UCSD-AML1 (cell line): Measurements from ENCODE around the gene RNF227.

Experiments used
- DNase-seq: peaks from one replicate; lab custom pipeline; 2025; ENCODE audit not compliant: unreplicated experiment; lab: John Stamatoyannopoulos, UW

The RNF227 gene

DNA sequence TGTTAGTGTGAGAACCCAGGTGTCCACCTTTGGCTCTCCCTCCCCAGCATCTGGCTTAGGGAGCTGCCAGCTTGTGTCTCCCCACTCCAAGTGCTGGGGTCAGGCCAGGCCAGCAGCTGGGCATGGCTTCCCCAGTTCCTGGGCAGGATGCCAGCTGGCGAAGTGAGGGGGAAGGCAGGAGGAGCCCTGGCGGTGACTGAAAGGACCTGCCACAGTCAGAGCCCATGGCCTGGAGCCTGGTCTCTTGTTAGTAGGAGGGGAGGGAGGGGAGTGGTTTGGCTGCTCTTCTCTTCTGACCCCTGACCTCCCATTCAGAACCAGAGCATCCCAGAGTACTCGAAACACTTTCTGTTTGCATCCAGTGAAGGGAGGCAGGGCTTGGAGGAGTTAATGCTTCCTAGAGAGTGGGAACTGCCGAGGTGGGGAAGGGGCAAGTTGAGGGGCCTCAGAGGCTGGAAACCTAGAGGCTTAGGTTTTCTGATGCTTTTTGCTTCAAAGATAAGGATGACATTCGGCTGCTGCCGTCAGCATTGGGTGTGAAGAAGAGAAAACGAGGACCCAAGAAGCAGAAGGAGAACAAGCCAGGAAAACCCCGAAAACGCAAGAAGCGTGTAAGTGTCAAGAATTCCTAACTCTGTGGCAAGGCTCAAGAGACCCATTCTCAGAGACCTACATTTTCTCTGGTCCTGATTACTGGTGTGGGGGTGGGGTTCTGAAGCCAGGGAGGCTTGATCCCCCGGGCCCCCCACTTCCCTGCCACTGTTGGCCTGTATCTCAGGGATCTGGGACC, 26.7 kb downstream of the RNF227 start:
- peak; percentile 78 for DNase-seq

DNA sequence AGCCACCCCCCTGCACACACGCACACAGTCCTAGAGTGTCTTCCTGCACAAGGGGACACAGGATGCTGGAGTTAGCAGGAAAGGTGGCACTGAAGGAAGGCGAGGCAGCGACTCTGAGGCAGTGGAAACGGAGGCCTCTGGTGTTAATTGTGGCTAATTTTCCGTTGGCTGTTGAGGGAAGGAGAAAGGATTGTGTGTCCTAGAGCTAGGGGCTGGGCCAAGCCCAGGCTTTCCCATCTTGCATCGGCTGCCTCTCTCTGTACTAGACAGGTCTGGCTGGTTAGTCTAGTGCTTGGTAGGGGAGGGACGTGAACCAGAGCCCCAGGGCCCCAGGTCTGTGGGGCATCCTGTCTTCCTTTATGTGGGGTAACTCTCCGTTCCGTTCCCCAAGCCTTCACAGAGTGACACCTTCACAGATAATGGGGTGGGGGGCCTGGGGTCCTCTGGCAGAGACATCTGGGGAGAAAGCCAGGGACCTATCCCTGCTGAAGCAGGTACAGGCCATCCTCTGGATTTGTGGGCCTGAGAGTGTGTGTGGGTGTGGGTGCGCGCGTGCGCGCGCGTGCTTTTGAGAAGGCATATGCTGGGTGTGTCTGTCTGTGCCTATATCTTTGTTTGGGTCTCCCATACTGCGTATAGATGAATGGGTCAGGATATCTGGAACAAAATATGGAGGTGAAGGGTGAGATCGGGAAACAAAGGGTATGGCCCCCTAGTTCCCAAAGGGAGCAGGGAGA, 27.7 kb downstream of the RNF227 start, which contains the start of gene CHD3:
Gene CHD3, plus strand, starts transcription at position 606 of the 737 bp plus-strand sequence. CDS start 212 bp downstream, outside the sequence.
- no peak for DNase-seq

DNA sequence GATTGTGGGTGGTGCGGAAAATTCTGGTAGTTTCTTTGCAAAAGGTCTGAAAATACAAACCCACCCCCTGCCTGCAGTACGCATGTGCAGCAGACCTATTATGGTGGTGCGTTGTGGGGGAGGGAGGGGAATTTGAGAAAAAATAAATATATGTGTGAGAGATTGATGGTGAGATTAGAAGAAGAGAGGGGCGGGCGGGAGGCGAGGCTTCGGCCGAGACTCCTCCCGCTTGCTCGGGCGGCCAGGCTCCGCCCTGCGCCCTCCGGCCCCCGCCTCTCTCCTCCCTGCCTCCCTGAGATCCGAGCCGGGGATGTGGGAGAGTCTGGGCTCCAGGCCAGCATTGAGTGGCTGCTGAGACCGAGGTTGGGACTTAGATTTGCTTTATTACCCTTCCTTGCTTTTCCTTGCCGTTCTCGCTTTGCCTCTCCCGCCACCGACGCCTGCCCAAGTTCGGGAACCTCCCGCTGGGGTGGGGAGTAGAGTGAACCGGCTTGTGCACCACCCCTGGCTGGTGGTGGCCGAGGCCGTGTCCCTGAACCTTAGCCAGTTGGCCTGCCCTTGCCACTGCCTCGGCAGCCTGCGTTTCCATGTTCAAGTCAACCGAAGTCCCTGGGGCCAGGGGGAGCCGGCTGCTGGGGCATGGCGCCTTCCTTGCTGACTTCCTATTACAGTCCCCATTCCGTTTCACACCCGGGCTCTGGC, 28.5 kb downstream of the RNF227 start:
- DNase-seq: peak; percentile 92

DNA sequence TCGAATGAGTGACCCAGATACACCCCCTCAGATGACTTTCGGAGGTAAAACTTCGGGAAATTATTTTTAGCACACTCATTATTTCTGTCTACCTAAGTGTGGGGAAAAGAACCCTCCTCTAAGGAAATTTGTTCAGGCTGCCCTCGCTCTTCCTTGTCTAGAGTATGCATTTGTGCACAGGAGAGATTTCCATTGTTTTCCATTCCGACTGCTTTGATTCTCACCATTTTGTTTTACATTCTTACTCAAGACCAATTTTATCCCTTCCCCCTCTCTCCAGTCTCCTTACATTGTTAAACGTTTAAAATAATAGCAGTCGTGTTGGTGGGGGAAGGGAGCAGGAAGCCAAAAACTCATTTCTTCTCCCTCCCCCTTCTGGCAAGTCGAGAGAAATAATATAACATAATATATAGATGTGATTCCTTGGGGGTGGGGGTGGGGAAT, 29.0 kb downstream of the RNF227 start:
- no peak for DNase-seq

DNA sequence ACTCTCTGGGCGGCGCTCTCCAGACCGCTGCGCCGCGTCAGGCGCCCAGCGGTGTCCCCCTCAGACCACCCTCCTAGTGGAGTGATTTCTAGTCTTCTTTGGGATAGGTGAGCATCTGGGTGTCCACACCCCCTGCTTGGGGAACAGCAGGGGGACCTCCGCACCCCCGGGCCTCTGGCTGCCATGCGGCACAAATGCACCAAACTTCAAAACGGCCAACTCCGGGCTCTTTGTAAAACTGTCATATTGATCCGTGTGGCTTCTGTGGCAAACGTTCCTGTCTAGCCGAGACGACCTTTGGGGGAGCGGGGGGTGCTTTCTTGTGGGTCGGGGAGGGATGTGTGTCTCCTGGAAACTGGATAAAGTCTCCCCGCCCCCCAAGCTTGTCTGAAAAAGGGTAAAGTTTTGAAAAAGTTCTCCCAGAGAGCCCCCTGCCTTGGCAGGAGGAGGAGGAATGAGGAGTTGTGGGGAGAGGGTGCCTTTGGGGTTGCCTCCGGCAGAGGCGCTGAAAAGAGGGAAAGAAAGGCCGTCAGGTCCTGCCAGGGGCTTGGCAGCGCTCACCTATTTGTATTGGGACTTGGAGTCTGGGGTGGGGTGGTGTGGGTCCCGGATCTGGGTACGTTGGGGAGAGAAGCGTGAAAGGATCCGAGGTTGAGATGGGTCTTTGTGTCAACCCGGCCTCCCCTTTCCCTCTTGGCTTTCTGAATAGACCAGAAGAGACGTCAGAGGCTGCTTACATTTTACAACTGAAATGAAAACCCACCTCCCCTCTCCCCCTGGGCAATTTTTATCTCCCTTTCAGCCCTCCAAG, 29.7 kb downstream of the RNF227 start:
- peak; percentile 72 for DNase-seq

DNA sequence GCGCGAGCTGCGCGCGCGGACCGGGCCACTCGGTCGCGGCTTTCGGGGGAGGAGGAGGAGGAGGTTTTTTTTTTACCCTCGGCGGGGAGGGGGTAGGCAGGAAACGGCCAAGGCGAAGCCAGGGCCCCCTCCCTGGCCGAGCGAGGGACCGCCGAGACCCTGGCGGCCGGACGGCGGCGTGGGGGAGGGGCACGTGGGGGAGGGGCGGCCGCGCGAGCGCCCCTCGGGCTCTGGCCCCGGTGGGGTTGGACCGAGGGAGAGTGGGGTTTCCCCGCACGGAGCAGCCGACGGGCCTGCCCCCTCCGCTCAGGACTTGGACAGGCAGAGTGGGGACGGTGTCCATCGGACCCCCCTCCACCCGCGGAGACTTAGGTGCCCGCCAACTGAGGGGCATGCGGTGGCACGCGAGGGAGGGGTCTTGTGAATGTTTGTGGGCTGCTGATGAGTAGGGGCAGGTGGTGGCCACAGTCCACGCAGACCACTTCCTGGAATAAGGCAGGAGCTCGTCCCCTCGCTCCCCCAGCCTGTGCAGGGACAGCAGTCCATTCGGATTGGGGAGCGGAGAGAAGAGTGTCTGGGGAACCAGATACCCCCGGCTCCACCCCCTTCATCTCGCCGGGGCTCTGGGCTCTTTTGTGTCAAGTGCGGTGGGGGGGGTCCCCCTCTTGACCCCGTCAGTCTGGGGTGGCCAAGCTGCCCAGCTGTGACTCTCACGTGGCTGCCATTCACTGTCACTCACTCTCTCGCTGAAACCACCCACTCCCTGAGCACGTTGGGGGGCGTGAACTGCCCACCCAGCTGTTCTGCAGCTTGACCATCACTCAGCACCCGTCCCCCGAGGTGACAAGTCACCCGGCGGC, 30.5 kb downstream of the RNF227 start:
- DNase-seq: peak; percentile 72

DNA sequence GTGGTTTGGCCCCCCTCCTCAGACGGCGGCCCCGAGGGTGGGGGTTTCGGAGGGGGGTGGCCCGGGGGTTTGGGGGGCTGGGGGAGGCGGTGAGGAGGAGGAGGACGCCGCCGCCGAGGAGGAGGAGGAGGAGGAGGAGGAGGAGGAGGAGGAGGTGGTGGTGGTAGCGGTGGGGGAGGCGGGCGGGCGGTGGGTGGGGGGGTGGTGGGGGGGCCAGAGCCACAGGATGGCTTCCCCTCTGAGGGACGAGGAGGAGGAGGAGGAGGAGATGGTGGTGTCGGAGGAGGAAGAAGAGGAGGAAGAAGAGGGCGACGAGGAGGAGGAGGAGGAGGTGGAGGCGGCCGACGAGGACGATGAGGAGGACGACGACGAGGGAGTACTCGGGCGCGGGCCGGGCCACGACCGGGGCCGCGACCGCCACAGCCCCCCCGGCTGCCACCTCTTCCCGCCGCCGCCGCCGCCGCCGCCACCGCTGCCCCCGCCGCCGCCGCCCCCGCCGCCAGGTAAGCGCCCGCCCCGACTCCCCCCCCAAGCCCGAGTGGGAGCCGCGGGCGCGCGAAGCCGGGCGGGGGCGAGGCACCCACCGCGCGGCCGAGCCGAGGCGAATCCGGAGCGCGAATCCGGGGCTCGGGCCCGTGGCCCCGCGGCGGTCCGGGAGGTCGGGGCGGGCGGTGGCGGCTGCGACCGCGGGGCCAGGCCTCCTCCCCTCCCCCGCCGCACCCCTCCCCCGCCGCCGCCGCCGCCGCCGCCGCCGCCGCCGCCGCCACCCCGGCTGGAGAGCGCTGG, 31.3 kb downstream of the RNF227 start:
- DNase-seq: no peak

DNA sequence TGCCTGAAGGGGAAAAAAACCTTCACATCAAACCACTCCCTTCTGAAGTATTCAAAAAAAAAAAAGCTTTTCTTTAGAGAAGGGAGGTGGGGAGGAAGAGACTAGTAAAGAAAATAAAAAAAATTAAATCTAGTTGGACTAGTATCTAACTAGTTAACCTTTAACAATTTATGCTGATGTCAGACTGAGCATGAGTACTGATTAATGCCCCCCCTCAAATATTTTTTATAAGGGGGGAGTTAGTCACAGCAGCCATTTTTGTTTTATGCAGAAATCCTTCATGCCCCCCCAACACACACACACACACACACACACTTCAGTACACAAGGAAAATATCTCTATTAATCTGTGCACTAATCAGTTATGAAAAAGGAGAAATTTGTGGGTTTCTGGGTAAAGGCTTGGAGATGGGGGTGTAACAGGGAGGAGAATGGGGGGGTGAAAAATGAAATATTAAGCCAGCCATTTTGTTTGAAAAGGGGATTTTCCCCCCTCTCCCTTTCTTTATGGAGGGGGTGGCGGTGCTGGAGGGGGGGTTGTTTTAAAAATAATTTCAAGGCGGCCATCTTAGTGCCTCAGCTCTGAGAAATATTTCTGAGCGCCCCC, 32.2 kb downstream of the RNF227 start:
- no peak for DNase-seq

DNA sequence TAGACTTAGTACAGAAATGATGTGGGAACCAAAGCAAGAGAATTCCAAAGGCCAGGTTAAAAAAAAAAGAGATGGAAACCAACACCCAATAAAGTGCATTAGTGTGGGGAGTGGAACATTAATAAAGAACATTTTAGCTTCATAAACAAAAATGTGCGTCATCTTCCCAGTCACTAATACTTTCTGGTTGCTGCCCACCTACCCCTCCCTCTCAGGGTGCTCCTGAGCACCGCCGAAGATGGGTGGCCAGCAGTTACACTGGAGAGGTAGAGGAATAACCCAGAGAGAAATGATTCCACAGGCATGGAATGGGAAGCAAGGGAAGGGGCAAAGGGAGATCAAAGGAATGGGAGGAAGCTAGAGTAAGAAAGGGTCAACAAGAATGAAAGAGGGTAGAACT, 33.5 kb downstream of the RNF227 start:
- DNase-seq: no peak

DNA sequence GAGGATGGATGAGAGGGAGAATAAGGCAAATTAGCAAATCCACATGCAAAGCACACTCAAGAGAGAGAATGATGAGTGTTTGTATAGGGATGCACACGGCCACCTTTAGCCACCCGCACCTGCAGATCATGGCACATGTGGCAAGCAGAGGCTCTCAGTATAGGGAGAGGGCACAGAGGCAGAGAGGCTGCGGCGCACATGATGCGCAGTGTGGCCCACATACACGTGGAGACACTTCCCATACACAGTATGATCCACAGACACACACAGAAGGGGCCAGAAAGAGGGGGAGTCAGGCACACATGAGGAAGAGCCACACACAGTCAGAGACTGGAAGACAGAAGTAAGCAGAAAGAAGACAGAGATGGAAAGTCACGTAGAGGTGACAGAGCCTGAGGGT, 34.0 kb downstream of the RNF227 start:
- no peak for DNase-seq

DNA sequence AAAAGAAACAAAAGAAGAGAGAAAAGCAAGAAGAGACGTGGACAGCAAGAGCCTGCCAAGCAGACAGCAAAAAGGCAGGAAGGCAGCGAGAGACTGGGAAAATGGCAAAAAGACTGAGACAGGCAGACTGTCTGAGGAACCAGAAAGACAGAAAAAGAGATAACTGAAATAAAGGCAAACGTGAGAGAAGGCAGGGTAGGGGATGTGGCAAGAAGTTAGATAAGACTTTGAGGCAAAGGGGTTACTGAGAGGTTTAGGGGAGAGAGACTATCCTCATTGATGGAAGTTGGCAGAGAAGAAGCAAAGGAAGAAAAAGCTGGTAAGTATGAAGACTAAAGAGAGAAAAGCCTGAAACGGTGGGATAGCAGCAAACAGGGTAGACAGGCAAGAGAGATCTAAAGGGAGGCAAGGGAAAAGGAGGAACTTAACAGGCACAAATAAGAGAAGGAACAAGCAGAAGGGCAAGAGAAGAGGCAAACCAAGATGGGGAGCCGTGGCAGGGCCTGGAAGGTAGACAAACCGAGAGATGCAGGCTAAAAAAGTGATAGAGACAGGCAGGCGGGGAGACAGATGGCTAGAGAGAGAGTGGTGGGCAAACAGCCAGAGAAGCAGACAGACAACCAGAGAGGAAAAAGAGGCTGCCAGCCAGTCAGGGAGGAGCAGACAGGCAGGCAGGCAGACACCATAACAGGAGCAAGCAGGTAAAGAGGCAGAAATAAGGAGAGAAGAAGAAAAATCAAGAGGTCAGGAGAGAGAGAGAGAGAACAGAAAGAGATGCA, 34.6 kb downstream of the RNF227 start:
- no peak for DNase-seq

DNA sequence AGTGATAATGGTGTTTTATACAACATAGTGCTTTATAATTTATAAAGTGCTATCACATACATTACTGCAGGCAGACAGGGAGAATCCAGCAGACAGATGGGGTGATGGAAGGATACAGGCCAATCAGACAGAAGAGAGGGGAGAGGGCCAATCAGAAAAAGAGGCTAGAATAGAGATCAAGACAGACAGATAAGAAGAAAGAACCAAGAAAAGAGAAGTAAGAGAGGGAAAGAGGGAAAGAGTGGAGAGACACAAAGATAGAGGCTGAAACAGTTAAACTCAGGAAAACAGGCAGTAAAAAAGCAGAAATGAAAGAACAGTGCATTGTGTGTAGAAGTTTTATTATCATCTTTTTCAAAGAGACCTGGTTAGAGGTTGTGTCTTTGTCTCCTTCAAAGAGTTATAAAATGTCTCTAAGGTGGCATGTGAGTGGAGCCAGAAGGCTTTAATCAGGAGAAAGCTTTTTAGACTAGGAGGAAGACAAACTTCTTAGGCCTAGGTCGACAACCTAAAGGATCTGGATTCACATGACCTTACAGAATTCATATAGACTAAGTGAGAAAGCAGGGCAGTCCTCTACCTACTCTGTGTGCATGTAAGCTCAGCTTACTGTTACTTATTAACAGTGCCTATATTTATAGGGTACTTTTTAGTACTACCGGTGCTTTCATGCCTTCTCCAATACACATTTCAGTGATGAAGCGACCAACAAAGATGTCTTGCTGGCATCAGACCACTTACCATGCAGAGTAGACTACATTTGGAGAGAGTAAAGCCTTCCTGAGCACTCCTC, 35.8 kb downstream of the RNF227 start:
- DNase-seq: no peak

DNA sequence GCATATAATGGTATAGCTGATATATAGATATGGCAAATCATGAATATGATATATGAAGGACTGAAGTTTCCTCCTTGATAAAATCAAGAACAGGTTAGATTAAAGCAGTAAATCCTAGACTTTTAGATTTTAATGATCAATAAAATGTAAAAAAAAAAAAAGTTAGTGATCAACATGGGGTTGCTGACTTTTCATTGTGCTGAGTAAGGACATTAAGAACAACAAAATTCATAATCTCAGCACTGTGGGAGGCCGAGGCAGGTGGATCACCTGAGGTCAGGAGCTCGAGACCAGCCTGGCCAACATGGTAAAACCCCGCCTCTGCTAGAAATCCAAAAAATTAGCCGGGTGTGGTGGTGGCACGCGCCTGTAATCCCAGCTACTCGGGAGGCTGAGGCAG, 37.9 kb downstream of the RNF227 start:
- DNase-seq: no peak

DNA sequence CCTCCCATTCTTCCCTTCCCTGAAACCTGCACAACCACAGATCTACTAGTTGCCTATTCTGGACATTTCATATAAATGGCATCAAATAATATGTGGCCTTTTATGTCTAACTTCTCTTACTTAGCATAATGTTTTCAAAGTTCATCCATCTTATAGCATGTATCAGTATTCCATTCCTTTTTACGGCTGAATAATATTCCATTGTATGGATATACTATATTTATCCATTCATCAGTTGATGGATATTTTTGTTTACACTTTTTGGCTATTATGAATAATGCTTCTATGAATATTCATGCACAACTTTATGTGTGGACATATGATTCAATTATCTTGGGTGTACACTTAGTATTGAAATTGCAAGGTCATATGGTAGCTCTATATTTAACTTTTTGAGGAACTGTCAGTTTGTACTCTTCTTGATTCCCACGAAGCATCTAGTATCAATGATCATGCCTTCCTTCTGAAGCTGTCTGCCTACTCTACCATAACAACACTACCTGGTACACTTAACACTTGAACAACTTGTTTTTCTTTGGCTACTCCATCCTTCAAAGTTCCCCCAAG, 40.2 kb downstream of the RNF227 start:
- DNase-seq: no peak

DNA sequence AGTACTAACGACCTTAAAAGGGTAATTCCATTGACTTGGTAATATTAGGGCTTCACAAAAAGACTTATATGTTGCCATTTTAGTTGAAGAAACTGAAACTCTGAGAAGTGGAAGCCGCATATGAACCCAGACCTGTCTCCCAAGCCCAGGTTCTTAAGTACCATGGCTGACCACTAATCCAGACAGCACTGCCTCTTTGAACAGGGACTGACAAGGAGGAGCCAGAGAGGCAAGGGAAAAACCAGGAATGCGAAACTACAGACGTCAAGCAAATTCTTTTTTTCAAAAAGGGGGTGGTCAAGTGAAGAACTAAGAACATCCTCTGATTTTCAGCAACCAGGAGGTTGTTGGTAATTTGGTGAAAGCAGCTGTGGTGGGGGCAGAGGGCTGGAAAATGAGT, 43.0 kb downstream of the RNF227 start:
- DNase-seq: no peak

DNA sequence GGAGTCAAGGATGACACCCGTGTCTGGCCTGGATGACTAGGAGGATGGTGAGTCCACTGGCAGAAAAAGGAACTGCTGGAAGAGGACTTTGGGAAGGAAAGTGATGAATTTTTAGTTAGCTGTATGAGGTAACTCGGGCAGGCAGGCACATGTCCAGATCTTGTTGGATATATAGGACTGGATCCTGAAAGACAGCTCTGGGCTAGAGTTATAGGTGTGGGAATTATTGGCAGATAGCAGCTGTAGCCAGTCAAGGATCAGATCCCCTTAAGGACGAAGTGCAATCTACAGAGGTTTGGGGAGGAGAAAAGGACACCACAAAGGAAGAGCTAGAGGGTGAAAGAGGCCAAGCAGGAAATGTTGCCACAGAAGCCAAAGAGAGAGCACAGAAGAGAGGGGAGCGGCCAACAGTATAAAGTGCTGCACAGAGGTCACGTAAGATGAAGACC, 48.2 kb downstream of the RNF227 start:
- no peak for DNase-seq
